BJ (cell line): ENCODE measurements around the gene CLEC4G. TPM values are rescaled to one million over a fixed set of nuclear protein-coding genes. Genes with fewer than 3 reads are reported as not detected.

Experiments used
- CTCF ChIA-PET: fragments of 350-600 bp; formaldehyde crosslinking; extraction: SDS; loops from one replicate; lab custom pipeline; 2021; ENCODE audit warnings: antibody characterized with exemption, inconsistent platforms; lab: Yijun Ruan, JAX
- POLR2A ChIA-PET: fragments of 300-600 bp; sonication (Branson Sonifier 250); formaldehyde crosslinking; extraction: SDS; loops from one replicate; lab custom pipeline; 2021; ENCODE audit warnings: antibody characterized with exemption; lab: Charles Lee
- DNase-seq: peaks from one replicate; pipeline ENCODE4 v3.0.0-alpha.2; 2011; ENCODE audit warnings: low read depth
- H3K27me3 ChIP-seq: 2 replicates; pipeline ENCODE4 v1.6.0; 2011; ENCODE audit warnings: low read length; ENCODE audit not compliant: control insufficient read depth, insufficient read depth
- H3K36me3 ChIP-seq: 2 replicates; pipeline ENCODE4 v1.5.1; 2011; ENCODE audit warnings: low read length; ENCODE audit not compliant: control insufficient read depth, insufficient read depth
- H3K4me3 ChIP-seq: 2 replicates; pipeline ENCODE4 v1.5.1; 2011; ENCODE audit warnings: low read depth, mild to moderate bottlenecking, control low read depth, low read length
- CTCF ChIP-seq: IDR thresholded peaks from 2 replicates; pipeline ENCODE4 v1.5.1; 2011; ENCODE audit warnings: low read depth, mild to moderate bottlenecking, control low read depth, inconsistent platforms, low read length, moderate library complexity; ENCODE audit not compliant: insufficient read depth
- polyA plus RNA-seq: library from polyadenylated mRNA; depleted of rRNA; stranded (reverse); fragments of >200 nt; gene quantifications from 2 replicates; pipeline ENCODE4 v1.2.3, GENCODE V29; 2011

The CLEC4G gene
- polyA plus RNA-seq, 1 experiment, result not detected

GRCh38 chr19:7703332-7703731 is 28.6 kb downstream of the CLEC4G start:
- POLR2A ChIA-PET, result no interaction called here
- CTCF ChIA-PET, result interaction anchor here (0.9 kb wide), 1 partner anchor 22 kb away, joined by 3 read pairs; the partner anchor contains the start of gene TRAPPC5
- DNase-seq, result no peak
- H3K27me3 ChIP-seq, result no peaks in the 10 kb centered on the region
- no peak for TF ChIP-seq CTCF
- no peak overlapping the region for H3K4me3 ChIP-seq
- H3K36me3 ChIP-seq, result no peaks in the 10 kb centered on the region

DNA sequence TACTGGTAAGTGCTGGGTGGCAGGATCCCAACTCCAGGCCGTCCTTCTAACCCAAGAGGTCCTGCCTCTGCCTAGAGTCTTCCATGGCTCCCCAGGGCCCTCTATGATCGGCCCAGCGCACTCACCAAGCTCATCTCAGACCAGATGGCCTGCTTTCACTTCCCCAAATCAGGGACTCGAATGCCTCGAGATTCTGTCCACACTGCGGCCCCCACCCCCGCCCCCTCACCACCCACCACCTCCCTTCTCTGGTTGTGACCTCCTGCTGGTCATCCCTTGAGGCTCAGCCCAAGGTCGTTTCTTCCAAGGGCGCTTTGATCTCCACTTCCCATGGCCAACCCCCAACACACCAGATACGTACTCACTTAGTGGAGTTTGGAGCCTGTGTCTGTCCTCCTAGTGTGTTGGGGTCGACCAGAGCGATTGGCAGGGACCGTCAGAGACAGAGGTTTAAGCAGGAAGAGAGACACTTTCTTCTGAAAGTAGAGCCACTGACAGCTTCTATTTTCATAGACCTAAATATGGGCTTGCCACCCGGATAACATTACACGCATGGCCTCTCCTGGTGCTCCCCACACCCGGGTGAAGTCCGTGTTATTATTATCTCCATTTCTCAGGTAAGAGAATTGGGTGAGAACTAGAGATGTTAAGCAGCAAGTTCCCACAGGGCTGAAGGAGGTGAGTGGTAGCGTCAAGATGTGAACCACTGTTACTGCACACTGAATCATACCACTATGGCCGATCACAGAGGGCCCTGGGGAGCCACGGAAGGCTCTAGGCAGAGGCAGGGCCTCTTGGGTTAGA is 30.1 kb downstream of the CLEC4G start, which contains the start of gene FCER2:
TSS of gene FCER2 (minus strand) at position 478 of the 804 bp plus-strand sequence. CDS start 2,371 bp downstream, outside the sequence.
- ChIA-PET CTCF (interaction anchor here (0.7 kb wide), 1 partner anchor 21 kb away, joined by 3 read pairs; the partner anchor contains the start of gene TRAPPC5), POLR2A (no interaction called here)
- no peak for DNase-seq
- H3K36me3 ChIP-seq, result no peaks in the 10 kb centered on the region
- no peaks in the 10 kb centered on the region for H3K27me3 ChIP-seq
- TF ChIP-seq CTCF, result no peak
- H3K4me3 ChIP-seq, result no peak within 1 kb of the TSS

GRCh38 chr19:7701049-7701653 is 30.8 kb downstream of the CLEC4G start:
- no peaks in the 10 kb centered on the region for H3K36me3 ChIP-seq
- POLR2A ChIA-PET, result no interaction called here
- CTCF ChIA-PET, result interaction anchor here (0.7 kb wide), 1 partner anchor 20 kb away, joined by 3 read pairs; the partner anchor contains the start of gene TRAPPC5
- no peak for TF ChIP-seq CTCF
- DNase-seq, result no peak
- no peaks in the 10 kb centered on the region; the same call in 1 of the 2 replicates for H3K27me3 ChIP-seq
- no peak overlapping the region for H3K4me3 ChIP-seq

DNA sequence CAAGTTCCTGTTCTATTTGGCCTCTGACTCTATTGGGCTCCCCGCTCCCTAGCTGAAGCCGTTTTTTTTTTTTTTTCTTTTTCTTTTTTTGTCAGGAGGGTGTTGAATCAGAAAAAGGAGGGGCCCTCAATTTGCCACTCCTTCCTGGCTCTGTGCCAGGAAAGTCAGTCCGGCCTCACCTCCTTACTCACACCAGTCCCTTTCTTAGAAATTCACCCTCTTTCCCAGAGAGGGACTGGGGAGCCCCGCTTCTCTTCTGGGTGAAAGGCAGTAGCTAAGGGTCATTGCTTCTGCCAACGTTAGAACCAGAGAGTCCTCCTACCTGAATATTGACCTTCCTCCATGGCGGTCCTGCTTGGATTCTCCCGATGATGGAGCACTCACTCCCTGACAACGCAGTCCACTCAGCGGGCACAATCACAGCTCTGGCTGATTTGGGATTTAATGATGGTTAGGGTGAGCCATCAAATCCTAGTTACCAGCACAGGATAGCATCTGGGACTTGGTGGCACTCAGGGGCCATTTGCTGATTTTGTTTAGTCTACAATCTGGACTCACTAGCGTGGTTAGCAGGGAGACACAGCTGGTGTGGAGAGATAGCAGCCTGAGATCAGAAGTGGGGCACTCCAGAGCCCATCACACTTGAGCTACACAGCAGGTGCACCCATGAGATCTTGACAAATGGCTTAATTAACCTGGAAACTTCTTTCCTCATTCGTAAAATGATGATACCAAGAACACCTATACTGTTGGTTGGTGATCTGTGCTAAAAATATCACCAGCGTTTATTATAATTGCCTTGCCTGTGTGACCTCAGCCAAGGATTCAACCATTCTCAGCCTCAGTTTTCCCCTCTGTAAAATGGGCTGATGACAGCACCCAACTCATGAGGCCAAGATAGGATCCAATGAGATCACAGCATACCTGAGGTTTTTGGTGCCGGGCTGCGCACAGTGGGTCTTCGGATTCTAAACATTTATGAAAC is 32.2 kb downstream of the CLEC4G start:
- no peaks in the 10 kb centered on the region for H3K36me3 ChIP-seq
- H3K27me3 ChIP-seq, result no peaks in the 10 kb centered on the region; the same call in 1 of the 2 replicates
- ChIA-PET CTCF (interaction anchor here (0.9 to 4.1 kb wide), 2 partner anchors 18 to 19 kb away, joined by 3 to 20 read pairs; partner anchors contain the start of gene TRAPPC5), POLR2A (no interaction called here)
- no peak for DNase-seq
- no peak overlapping the region for H3K4me3 ChIP-seq
- TF ChIP-seq CTCF, result no peak
